ACC112 (cell line): ENCODE measurements around the gene RRH.
"Not testable (repeated sequence)": the region's sequence is repeated elsewhere in the genome, so short reads cannot be mapped to it uniquely, and the experiment has no call there.

Experiments used
- H2AFZ ChIP-seq: fragments of 200-600 bp; sonication (generic); one replicate; pipeline ENCODE4 v1.6.0; 2017; ENCODE audit warnings: antibody characterized with exemption, low read length; ENCODE audit not compliant: unreplicated experiment
- H3K27ac ChIP-seq: fragments of 200-600 bp; sonication (generic); 2 replicates; pipeline ENCODE4 v1.5.1; 2014; ENCODE audit warnings: low read depth, mild to moderate bottlenecking, antibody characterized with exemption, low read length, moderate library complexity
- H3K27me3 ChIP-seq: fragments of 200-600 bp; sonication (generic); 2 replicates; pipeline ENCODE4 v1.6.1; 2014; ENCODE audit warnings: mild to moderate bottlenecking, antibody characterized with exemption, low read length, moderate library complexity, mixed read lengths; ENCODE audit not compliant: insufficient read depth
- H3K36me3 ChIP-seq: fragments of 200-600 bp; sonication (generic); 2 replicates; pipeline ENCODE4 v1.6.1; 2016; ENCODE audit warnings: mild to moderate bottlenecking, antibody characterized with exemption, low read length, moderate library complexity, mixed read lengths; ENCODE audit not compliant: insufficient read depth
- H3K4me1 ChIP-seq: fragments of 200-600 bp; sonication (generic); one replicate; pipeline ENCODE4 v1.6.1; 2016; ENCODE audit warnings: low read length, mixed read lengths; ENCODE audit not compliant: insufficient read depth, unreplicated experiment, control insufficient read depth
- H3K4me3 ChIP-seq: fragments of 200-600 bp; sonication (generic); 2 replicates; pipeline ENCODE4 v1.5.1; 2014; ENCODE audit warnings: mild to moderate bottlenecking, low read depth, low read length
- H3K79me2 ChIP-seq: fragments of 200-600 bp; sonication (generic); one replicate; pipeline ENCODE4 v1.6.0; 2016; ENCODE audit warnings: low read length; ENCODE audit not compliant: control insufficient read depth, unreplicated experiment, insufficient read depth

RRH gene

GRCh38 chr4:109827672-109828071, at the start of gene RRH:
Gene RRH (plus strand): TSS chr4:109827972. CDS start chr4:109828028, 56 bp downstream.
- peaks cover 19% of the 10 kb centered on the region for H3K36me3 ChIP-seq
- no peaks in the 10 kb centered on the region for H3K27me3 ChIP-seq
- no peak within 1 kb of the TSS for H2AFZ ChIP-seq
- H3K4me3 ChIP-seq: no peak within 1 kb of the TSS
- H3K4me1 ChIP-seq: no peaks in the 10 kb centered on the region
- no peak within 1 kb of the TSS for H3K27ac ChIP-seq
- H3K79me2 ChIP-seq: no peaks in the 10 kb centered on the region

DNA sequence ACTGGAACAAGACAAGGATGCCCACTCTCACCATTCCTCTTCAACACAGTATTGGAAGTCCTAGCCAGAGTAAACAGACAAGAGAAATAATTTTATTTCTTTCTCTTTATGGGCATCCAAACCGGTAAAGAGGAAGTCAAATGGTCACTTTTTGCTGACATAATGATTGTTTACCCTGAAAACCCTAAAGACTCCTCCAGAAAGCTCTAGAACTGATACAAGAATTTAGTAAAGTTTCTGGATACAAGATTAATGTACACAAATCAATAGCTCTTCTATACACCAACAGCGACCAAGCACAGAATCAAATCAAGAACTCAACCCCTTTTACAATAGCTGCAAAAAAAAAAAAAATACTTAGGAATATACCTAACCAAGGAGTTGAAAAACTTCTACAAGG, 45.7 kb upstream of the RRH start:
- H3K4me1 ChIP-seq, H2AFZ ChIP-seq, H3K79me2 ChIP-seq, H3K27ac ChIP-seq, H3K27me3 ChIP-seq, H3K36me3 ChIP-seq, H3K4me3 ChIP-seq: not testable (repeated sequence)

GRCh38 chr4:109786846-109787245, 40.9 kb upstream of the RRH start:
- H3K79me2 ChIP-seq: no peaks in the 10 kb centered on the region
- no peak overlapping the region for H2AFZ ChIP-seq
- H3K27me3 ChIP-seq: no peaks in the 10 kb centered on the region; the same call in 1 of the 2 replicates
- no peaks in the 10 kb centered on the region for H3K36me3 ChIP-seq
- H3K4me3 ChIP-seq: no peak overlapping the region
- no peaks in the 10 kb centered on the region for H3K4me1 ChIP-seq
- H3K27ac ChIP-seq: no peak overlapping the region

- no peak overlapping the region for H3K27ac ChIP-seq
- no peaks in the 10 kb centered on the region; the same call in 1 of the 2 replicates for H3K27me3 ChIP-seq
- no peaks in the 10 kb centered on the region for H3K79me2 ChIP-seq
- no peaks in the 10 kb centered on the region for H3K36me3 ChIP-seq
- no peak overlapping the region for H2AFZ ChIP-seq
- H3K4me1 ChIP-seq: no peaks in the 10 kb centered on the region
- no peak overlapping the region for H3K4me3 ChIP-seq
Measured at GRCh38 chr4:109787807-109788206, 40.0 kb upstream of the RRH start.

DNA sequence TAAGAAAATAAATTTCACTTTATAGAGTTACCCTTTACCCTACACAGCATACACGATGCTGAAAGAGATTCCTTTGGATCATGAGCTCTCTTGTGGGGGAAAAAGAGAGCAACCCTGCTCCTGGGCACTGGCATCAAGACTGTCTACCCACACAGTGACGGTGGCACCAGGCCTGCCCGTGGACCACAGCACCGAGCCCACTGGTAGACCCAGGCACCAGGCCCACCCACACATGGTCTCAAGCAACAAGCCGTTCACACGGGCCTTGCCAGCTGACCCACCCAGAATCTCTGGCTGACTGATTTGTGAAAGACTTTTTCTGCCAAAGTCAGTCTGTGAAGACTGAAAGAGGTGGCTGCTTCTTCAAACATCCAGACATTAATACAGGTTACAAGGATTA, 32.7 kb upstream of the RRH start:
- Histone ChIP-seq H3K27me3 (no peaks in the 10 kb centered on the region), H3K36me3 (no peaks in the 10 kb centered on the region), H3K4me1 (no peaks in the 10 kb centered on the region), H3K4me3 (no peak overlapping the region), H2AFZ (no peak overlapping the region), H3K79me2 (no peaks in the 10 kb centered on the region), H3K27ac (no peak overlapping the region)

DNA sequence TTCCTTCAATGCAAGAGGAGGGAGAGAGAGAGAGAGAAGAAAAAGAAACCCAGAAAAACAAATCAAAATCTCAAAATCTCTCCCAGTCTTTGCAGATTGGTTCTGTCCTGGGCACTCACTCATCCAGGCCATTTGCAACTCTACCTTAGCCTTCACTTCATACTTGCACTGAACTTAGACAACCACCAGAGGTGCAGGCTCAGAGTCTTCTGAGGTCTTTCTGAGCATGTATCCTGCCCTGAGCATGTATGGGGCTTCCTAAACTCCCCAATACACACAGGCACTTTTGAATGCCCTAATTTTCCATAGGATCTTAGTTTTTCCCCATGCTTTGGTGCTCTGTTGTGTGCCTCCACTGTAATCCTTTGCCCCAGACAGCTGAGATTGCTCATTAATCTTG, 28.9 kb upstream of the RRH start:
- H2AFZ ChIP-seq: no peak overlapping the region

GRCh38 chr4:109801099-109801789, 26.5 kb upstream of the RRH start:
- no peaks in the 10 kb centered on the region for H3K36me3 ChIP-seq
- peak overlapping the region; percentile 67 for H3K4me3 ChIP-seq
- no peaks in the 10 kb centered on the region for H3K79me2 ChIP-seq
- H3K27ac ChIP-seq: no peak overlapping the region
- no peaks in the 10 kb centered on the region for H3K4me1 ChIP-seq
- peak overlapping the region; percentile 79 for H2AFZ ChIP-seq
- no peaks in the 10 kb centered on the region for H3K27me3 ChIP-seq

More for the DNA sequence above, 28.9 kb upstream of the RRH start:
- no peak overlapping the region for H3K4me3 ChIP-seq
- H3K27me3 ChIP-seq: no peaks in the 10 kb centered on the region
- H3K79me2 ChIP-seq: no peaks in the 10 kb centered on the region
- H3K4me1 ChIP-seq: no peaks in the 10 kb centered on the region
- no peaks in the 10 kb centered on the region for H3K36me3 ChIP-seq
- no peak overlapping the region for H3K27ac ChIP-seq

- Histone ChIP-seq H3K4me1 (no peaks in the 10 kb centered on the region), H3K4me3 (peak within 1 kb of the TSS; percentile 67), H3K36me3 (no peaks in the 10 kb centered on the region), H3K79me2 (no peaks in the 10 kb centered on the region), H3K27ac (no peak within 1 kb of the TSS), H3K27me3 (no peaks in the 10 kb centered on the region), H2AFZ (peak within 1 kb of the TSS; percentile 83)
Measured at GRCh38 chr4:109801895-109802319, 25.9 kb upstream of the RRH start, which contains the start of gene CFI. Gene CFI (minus strand): TSS chr4:109801999. CDS start chr4:109801971, 28 bp downstream.

- H3K27me3 ChIP-seq: no peaks in the 10 kb centered on the region
- no peaks in the 10 kb centered on the region for H3K79me2 ChIP-seq
- no peaks in the 10 kb centered on the region for H3K36me3 ChIP-seq
- no peak overlapping the region for H3K4me3 ChIP-seq
- no peaks in the 10 kb centered on the region for H3K4me1 ChIP-seq
- H2AFZ ChIP-seq: no peak overlapping the region
- H3K27ac ChIP-seq: no peak overlapping the region
Measured at GRCh38 chr4:109803924-109804571, 23.7 kb upstream of the RRH start.

DNA sequence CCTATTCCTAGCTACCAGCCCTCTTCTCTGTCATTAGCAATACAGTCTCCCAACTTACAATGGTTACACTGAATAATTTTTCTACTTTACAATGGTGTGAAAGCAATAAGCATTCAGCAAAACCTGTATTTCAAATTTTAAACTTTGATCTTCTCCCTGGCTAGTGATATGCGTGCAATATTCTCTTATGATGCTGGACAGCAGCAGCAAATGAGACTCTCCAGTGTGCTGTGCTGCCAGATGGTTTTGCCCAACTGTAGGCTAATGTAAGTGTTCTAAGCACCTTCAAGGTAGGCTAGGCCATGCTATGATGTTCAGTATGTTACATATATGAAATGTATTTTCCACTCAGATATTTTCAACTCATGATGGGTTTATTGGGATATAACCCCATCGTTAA, 18.1 kb upstream of the RRH start:
- Histone ChIP-seq H3K4me3 (no peak overlapping the region), H3K4me1 (no peaks in the 10 kb centered on the region), H2AFZ (no peak overlapping the region), H3K27ac (no peak overlapping the region), H3K79me2 (no peaks in the 10 kb centered on the region), H3K27me3 (no peaks in the 10 kb centered on the region), H3K36me3 (no peaks in the 10 kb centered on the region)
